ENCODE results near the gene TSPAN31.
"Not testable (repeated sequence)": the region's sequence is repeated elsewhere in the genome, so short reads cannot be mapped to it uniquely, and the experiment has no call there.

Gene TSPAN31, protein sequence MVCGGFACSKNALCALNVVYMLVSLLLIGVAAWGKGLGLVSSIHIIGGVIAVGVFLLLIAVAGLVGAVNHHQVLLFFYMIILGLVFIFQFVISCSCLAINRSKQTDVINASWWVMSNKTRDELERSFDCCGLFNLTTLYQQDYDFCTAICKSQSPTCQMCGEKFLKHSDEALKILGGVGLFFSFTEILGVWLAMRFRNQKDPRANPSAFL

DNA sequence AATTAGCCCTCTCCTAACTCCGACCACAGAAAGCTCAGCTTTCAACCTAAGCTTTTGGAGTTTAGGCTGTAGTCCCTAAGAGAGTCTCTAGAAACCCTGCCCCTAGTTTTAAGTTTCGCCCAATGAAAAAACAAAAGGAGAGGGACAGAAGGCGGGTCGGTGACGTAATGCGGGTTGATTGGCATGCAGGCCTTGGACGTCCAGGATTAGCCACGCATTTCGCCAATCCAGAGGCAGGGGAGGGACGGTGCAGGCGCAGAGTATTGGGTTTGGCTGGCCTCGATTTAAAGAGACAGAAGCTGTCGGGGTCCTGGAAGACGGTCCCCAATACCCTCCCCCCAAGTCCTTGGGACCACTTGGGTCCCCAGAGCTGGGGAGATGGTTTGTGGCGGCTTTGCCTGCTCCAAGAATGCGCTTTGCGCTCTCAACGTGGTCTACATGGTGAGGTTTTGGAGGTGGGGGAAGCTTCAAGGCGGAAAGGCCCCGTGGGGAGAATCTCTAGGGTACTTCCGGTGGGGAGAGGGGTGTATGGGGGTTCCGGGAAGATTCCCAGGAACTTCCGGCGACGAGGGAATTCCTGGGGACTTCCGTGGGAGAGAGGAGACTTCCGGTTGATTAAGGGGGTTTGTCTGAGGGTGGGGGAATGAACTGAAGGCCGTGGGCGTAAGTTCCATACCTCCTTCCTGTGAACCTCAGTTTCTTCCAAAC, at the start of gene TSPAN31:
Gene TSPAN31 (plus strand): TSS at position 263 of the 708 bp plus-strand sequence. CDS start 116 bp downstream, at position 379.
- DNase-seq (ENCODE audit: low spot score), result peak; percentile 98

DNA sequence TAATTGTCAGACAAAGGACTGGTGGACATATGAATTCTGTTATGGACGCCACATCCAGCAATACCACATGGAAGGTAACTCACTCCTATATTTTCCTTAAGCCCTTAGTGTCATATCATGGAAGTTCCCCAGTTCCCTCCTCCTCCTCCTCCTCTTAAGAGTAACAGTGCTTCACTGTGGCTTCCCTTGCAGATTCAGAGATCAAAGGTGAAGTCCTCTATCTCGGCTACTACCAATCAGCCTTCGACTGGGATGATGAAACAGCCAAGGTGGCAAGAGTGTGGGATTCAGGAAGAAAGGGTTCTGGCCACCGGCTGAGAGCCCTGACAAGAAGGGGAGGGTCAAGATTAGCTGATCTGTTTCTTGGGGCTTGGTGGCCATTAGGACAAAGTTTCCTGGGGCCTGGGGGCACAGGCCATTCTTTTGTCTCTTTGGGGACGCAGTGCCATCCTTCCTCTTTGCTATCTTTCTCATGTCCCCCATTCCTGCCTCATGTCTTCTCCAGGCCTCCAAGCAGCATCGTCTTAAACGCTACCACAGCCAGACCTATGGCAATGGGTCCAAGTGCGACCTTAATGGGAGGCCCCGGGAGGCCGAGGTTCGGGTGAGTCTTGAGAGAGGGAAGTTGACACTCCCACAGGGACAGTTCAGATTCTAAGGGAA, 48.9 kb upstream of the TSPAN31 start:
- no peak for DNase-seq (ENCODE audit: low spot score)

DNA sequence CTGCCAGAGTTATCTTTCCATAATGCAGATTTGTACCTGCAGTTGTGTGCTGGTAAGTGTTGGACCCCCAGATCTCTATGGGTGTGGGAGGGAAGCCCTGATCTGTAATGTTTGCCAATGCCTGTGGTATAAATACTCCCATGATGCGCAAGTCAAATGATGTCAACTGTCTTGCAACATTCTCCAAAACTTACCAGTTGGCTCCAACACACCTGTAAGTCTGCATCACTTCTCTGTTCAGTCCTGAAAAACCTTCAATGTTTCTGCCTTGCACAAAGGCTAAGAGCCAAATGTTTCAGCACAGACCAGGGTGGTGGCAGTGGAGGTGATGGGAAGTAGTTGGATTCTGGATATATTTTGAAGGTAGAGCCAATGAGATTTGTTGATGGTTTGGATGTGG, 47.8 kb upstream of the TSPAN31 start:
- no peak for DNase-seq (ENCODE audit: low spot score)

DNA sequence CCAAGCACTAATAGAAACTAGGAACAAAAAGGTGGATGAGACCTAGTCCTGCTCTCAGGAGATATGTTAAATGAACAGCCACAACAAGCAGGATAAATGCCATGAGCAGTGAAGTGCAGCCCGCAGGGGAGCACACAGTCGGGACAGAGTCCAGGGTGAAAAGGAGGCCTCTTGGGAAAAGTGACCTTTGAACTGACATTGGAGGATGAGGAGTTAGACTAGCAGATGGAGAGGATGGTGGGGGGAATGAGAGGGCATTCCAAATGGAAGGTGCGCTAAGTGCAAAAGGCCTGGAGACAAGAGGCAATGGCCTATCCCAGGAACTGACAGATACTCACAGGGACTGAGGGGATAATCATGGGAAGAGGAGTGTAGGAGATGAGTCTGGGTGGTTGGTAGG, 46.4 kb upstream of the TSPAN31 start:
- DNase-seq (ENCODE audit: low spot score), result no peak

DNA sequence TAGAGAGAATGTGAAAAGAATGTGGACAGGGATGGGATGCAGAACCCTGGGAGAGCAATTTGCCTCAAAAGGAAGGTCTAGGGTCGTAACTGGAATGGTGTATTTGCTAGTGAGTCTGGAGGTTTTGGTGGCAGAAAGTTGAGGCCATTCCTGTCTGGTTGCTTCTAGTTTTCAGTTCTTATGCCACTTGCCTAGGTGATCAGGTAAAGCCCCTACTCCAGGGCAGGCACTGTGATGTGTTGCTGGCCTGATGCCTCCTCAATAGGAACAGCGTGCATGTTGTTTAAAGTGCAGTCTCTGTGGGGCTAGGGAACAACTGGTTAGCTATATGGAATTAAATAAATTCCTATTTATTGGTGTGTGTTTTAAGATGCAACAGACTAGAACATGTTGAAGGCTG, 44.5 kb upstream of the TSPAN31 start:
- no peak for DNase-seq (ENCODE audit: low spot score)

DNA sequence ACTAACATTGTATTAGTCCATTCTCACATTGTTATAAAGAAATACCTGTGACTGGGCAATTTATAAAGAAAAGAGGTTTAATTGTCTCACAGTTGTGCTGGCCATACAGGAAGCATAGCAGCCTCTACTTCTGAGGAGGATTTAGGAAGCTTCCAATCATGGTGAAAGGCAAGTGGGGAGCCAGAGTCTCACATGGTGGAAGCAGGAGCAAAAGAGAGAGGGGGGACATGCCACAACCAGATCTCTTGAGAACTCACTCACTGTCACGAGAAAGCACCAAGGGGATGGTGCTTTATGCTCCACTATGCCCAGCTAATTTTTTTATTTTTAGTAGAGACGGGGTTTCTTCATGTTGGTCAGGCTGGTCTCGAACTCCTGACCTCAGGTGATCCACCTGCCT, 37.6 kb upstream of the TSPAN31 start:
- DNase-seq (ENCODE audit: low spot score), result no peak

DNA sequence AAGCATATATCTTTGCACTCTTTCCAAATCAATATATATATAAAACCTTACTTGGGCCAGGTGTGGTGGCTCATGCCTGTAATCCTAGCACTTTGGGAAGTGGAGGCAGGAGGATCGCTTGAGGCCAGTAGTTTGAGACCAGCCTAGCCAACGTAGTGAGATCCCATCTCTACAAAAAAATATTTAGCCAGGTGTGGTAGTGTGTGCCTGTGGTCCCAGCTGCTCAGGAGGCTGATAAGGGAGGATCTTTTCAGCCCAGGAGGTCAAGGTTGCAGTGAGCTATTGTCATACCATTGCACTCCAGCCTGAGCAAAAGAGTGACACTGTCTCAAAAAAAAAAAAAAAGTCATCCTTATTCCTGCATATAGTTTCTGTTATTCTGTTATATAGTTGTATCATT, 36.5 kb upstream of the TSPAN31 start:
- DNase-seq (ENCODE audit: low spot score), result no peak

DNA sequence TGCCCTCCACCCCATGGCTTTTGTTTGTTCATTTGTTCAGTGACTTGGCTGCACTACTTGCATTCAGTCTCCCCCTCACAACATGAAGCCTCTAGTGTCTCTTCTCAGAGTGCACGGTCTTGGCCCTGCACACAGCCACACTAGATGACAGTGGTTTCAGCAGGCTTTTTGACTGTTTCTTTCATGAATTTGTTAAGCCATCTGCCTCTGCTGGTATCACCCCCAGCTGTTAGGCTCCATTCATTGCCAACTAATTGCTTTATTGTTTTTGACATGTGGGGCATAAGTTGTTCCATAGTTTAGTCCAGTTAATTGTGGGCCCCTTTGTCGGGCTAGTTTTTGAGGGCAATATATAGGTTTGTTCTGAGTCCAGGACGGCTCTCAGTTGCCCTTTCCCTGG, 32.1 kb upstream of the TSPAN31 start:
- DNase-seq (ENCODE audit: low spot score), result no peak

DNA sequence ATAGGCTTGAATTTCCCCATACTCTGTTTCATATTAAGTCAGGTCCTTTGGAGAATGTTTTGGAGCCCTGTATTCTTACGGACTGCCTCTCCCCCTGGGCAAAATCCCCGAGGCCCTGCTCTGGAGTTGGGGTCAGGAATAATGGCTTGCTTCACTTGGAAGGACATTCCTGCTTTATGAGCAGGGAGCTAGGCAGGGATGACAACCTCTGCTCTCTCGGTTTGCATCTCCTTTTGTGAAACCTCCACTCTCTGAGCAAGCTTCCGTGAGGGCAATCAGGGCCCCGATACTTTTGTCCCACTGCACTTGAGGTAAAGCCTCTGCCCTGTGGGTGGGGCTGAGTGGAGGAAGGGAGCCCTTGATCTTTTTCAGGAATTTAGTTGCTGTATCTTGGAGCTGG, 31.6 kb upstream of the TSPAN31 start:
- DNase-seq (ENCODE audit: low spot score), result no peak

DNA sequence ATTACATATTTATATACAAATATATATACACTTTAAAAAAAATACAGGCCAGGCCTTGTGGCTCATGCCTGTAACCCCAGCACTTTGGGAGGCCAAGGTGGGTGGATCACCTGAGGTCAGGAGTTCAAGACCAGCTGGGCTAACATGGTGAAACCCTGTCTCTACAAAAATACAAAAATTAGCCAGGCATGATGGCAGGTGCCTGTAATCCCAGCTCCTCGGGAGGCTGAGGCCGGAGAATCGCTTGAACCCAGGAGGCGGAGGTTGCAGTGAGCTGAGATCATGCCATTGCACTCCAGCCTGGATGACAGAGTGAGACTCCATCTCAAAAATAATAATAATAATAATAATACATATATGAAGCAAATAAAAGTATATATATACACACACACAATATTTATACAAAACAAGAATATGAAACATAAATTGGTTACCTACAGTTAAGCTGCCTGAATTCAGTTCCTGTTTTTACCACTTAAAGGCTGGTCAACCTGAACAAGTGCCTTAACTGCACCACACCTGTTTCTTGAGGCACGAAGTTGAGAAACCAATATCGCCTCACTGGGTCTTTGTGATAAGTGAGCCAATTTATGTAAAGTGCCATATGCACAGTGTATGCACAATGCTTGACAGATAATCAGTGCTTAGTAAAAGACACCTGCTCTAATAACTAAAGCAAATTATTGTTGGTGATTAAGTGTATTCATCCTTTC, 29.6 kb upstream of the TSPAN31 start:
- DNase-seq (ENCODE audit: low spot score), result not testable (repeated sequence)

DNA sequence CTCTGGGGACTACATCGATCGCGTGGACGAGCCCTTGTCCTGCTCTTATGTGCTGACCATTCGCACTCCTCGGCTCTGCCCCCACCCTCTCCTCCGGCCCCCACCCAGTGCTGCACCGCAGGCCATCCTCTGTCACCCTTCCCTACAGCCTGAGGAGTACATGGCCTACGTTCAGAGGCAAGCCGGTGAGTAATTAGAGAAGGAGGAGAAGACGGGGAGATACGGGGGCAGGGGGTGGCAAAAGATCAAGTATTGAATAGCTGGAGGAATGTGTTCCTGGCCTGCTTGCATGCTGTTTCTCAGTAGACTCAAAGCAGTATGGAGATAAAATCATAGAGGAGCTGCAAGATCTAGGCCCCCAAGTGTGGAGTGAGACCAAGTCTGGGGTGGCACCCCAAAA, 29.1 kb upstream of the TSPAN31 start:
- DNase-seq (ENCODE audit: low spot score), result no peak

DNA sequence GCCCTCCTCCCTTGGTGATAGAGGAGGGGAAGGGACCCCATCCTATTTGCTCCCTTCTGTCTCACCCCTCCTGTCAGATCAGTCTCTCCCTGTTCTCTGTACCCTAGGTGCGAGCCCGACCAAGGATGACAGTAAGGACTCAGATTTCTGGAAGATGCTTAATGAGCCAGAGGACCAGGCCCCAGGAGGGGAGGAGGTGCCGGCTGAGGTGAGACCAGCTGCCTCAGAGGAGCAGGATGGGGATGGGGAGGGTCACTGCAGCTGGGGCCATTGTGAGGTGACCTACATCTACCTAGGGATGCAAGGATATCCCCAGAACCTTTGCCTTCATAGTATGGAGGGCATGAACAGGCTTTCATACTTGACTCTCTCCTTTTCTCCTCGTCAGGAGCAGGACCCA, 28.5 kb upstream of the TSPAN31 start:
- DNase-seq (ENCODE audit: low spot score), result no peak

DNA sequence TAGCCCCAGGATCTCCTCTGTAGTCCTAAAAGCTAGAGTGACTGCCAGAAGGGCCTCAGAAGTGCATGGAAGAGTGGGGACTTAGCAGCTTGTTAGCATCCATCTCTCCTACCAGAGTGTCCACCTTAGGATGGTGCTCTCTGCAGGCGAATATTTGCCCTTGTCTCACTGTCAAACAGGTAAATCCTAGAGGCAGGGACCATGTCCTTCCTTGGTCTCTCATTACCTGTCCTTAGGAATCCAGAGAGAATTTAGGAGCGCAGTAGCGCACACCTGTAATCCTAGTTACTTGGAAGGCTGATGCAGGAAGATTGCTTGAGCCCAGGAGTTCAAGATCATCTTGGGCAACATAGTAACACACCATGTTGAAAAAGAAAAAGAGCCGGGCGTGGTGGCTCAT, 27.7 kb upstream of the TSPAN31 start:
- no peak for DNase-seq (ENCODE audit: low spot score)

DNA sequence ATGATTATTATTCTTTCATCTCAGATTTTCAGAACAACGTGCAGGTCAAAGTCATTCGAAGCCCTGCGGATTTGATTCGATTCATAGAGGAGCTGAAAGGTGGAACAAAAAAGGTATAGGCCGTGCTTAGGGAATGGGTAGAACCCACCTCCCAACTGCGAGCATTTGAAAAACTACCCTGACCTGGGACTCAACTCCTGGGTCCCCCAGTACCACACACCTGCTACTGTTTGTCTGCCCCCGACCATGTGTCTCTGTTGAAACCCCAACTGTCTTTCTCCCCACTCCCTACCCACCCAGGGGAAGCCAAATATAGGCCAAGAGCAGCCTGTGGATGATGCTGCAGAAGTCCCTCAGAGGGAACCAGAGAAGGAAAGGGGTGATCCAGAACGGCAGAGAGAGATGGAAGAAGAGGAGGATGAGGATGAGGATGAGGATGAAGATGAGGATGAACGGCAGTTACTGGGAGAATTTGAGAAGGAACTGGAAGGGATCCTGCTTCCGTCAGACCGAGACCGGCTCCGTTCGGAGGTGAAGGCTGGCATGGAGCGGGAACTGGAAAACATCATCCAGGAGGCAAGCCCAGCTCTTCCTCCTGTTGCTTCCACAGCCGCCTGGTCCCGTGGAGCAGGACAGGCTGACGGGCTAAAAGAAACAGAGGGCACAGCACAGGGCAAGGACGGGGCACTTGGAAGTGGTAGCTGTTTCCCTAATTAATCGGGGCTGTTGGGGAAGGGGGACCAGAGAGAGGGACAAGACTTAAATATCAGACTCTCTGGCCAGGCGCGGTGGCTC, 26.8 kb upstream of the TSPAN31 start:
- DNase-seq (ENCODE audit: low spot score), result no peak

DNA sequence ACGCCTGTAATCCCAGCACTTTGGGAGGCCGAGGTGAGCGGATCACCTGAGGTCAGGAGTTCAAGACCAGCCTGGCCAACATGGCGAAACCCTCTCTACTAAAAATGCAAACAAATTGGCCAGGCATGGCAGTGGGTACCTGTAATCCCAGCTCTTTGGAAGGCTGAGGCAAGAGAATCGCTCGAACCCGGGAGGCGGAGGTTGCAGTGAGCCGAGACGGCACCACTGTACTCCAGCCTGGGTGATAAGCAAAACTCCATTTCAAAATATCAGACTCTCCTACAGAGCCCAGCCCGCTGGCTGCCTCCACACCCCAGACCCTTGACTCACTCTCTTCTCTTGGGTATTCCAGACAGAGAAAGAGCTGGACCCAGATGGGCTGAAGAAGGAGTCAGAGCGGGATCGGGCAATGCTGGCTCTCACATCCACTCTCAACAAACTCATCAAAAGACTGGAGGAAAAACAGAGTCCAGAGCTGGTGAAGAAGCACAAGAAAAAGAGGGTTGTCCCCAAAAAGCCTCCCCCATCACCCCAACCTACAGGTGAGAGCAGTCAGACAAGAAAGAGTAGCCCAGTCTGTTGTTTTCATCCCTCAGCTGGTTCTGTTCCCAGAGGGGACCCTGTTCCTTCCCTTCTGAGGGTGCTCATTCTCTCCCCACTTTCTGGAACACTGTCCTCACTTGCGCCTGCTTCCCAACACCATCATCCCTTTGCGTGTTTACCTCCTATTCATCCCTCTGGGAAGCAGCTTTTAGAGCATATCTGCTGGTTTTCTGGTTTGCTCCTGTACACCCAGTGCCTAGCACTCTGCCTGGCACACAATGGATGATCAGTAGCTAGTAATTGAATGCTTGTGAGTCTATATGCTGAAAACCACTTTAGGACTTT, 26.0 kb upstream of the TSPAN31 start:
- no peak for DNase-seq (ENCODE audit: low spot score)

DNA sequence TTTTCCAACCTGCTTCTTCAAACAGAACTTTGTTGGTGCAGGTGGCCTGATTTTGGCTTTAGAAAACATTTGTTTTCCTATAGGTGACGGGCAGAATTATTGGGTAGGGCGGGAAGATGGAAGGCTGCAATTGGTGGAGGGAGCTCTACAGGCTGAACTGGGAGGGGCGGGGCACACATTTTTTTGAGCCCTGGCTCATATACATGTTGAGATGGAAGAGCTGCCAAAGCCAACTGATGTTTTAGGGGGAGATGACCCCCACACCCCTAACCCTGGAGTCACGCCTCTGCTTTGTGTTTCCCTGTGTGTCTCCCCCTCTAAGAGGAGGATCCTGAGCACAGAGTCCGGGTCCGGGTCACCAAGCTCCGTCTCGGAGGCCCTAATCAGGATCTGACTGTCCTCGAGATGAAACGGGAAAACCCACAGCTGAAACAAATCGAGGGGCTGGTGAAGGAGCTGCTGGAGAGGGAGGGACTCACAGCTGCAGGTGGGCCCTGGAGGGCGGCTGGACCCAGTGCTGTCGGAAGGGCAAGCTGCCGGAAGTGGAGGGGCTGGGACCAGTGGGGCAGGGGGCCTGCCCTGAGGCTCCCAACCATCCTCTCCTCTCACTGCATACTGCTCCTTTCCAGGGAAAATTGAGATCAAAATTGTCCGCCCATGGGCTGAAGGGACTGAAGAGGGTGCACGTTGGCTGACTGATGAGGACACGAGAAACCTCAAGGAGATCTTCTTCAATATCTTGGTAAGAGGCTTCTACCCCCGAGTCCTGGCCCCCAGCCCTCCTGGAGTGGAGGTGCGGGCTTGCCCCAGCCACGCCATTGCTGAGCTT, 24.8 kb upstream of the TSPAN31 start:
- DNase-seq (ENCODE audit: low spot score), result no peak

DNA sequence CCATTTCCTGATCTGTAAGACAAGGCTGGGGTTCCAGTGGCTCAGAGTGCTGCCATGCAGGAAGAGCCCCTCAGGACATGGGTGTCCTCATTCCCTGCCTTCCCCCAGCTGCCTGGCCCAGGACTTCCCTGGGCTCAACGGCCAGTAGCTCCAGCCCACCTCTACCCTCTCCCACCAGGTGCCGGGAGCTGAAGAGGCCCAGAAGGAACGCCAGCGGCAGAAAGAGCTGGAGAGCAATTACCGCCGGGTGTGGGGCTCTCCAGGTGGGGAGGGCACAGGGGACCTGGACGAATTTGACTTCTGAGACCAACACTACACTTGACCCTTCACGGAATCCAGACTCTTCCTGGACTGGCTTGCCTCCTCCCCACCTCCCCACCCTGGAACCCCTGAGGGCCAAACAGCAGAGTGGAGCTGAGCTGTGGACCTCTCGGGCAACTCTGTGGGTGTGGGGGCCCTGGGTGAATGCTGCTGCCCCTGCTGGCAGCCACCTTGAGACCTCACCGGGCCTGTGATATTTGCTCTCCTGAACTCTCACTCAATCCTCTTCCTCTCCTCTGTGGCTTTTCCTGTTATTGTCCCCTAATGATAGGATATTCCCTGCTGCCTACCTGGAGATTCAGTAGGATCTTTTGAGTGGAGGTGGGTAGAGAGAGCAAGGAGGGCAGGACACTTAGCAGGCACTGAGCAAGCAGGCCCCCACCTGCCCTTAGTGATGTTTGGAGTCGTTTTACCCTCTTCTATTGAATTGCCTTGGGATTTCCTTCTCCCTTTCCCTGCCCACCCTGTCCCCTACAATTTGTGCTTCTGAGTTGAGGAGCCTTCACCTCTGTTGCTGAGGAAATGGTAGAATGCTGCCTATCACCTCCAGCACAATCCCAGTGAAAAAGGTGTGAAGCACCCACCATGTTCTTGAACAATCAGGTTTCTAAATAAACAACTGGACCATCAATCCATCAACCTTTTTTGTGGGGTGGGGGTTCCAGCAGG, 23.9 kb upstream of the TSPAN31 start:
- no peak for DNase-seq (ENCODE audit: low spot score)

DNA sequence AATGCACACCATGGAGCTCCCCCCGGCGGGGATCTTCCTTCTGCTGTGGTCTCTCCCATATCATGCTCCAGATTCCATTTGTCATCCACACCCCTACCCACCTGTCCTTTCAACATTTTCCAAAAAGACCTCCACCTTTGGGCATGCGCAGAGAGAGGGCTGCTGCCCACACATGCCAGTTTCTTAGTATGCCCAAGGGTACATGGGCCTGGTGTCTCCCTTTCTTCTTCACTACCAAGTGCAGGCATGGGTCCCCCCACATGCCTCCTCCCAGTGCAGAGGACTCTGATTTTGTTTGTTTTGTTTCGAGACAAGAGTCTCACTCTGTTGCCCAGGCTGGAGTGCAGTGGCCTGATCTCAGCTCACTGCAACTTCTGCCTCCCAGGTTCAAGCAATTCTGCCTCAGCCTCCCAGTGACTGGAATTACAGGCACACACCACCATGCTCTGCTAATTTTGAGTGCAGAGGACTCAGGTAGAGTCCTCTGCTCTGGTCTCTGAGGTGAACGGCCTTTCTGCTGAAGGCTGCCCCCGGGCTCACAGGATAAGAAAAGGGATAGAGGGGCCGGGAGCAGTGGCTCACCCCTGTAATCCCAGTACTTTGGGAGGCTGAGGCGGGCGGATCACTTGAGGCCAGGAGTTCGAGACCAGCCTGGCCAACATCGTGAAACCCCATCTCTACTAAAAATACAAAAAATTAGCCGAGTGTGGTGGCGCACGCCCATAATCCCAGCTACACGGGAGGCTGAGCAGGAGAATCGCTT, 22.8 kb upstream of the TSPAN31 start:
- not testable (repeated sequence) for DNase-seq (ENCODE audit: low spot score)
